B cell (primary cell): ENCODE measurements around the gene CERT1.

ENCODE experiments used
- CTCF ChIP-seq: fragments of 200-600 bp; IDR thresholded peaks from one replicate; pipeline ENCODE4 v1.8.0; 2022; ENCODE audit warnings: antibody characterized with exemption, mild to moderate bottlenecking
- EZH2 ChIP-seq: IDR thresholded peaks from 2 replicates; pipeline ENCODE4 v1.6.1; 2012; ENCODE audit warnings: borderline replicate concordance, low read depth, mild to moderate bottlenecking, moderate library complexity, low read length; ENCODE audit not compliant: insufficient read depth, poor library complexity, severe bottlenecking

GRCh38 chr5:75511435-75512382 lies at the start of gene CERT1, which contains the start of gene POLK:
- TF ChIP-seq CTCF (no peak), EZH2 (no peak)
